SJCRH30 (cell line): ENCODE data around the gene IL1RL2. TPM values are rescaled to one million over a fixed set of nuclear protein-coding genes. Genes with fewer than 3 reads are reported as not detected.

Source experiments
- DNase-seq, 2 experiments: peaks; one replicate each; pipeline ENCODE4 v3.0.0-alpha.2; 2015 to 2020
- H3K27ac ChIP-seq: fragments of 250-450 bp; sonication (Bioruptor Pico); 2 replicates; pipeline ENCODE4 v1.5.1; 2020; ENCODE audit warnings: mild to moderate bottlenecking, moderate library complexity
- H3K27me3 ChIP-seq: fragments of 250-450 bp; sonication (Bioruptor Pico); 2 replicates; pipeline ENCODE4 v1.5.1; 2020; ENCODE audit warnings: mild to moderate bottlenecking, moderate library complexity
- H3K36me3 ChIP-seq: fragments of 250-450 bp; sonication (Bioruptor Pico); 2 replicates; pipeline ENCODE4 v1.5.1; 2020; ENCODE audit warnings: mild to moderate bottlenecking, moderate library complexity
- H3K4me1 ChIP-seq: fragments of 250-450 bp; sonication (Bioruptor Pico); 2 replicates; pipeline ENCODE4 v1.5.1; 2020; ENCODE audit warnings: mild to moderate bottlenecking, moderate library complexity
- H3K4me3 ChIP-seq: fragments of 250-450 bp; sonication (Bioruptor Pico); 2 replicates; pipeline ENCODE4 v1.5.1; 2020; ENCODE audit warnings: mild to moderate bottlenecking, moderate library complexity
- H3K9me3 ChIP-seq: fragments of 250-450 bp; sonication (Bioruptor Pico); replicated peaks from 2 replicates; pipeline ENCODE4 v1.5.1; 2020; ENCODE audit warnings: mild to moderate bottlenecking, moderate library complexity
- total RNA-seq: library from RNA; depleted of rRNA; stranded (reverse); fragments of >200 nt; shearing (Covaris generic); gene quantifications from 2 replicates; pipeline ENCODE4 v1.2.3, GENCODE V29; 2014

The IL1RL2 gene
- total RNA-seq, 1 experiment from 2014 or later = not detected

- Histone ChIP-seq H3K36me3 (no peaks in the 10 kb centered on the region), H3K4me3 (no peak overlapping the region), H3K27ac (no peak overlapping the region), H3K27me3 (no peaks in the 10 kb centered on the region; the same call in 1 of the 2 replicates), H3K9me3 (no peaks in the 10 kb centered on the region), H3K4me1 (no peaks in the 10 kb centered on the region)
- no peak for DNase-seq
Observed at GRCh38 chr2:102200539-102200938, 13.7 kb downstream of the IL1RL2 start.

GRCh38 chr2:102204638-102205037 is 17.8 kb downstream of the IL1RL2 start:
- Histone ChIP-seq H3K4me1 (no peaks in the 10 kb centered on the region), H3K27me3 (no peaks in the 10 kb centered on the region; the same call in 1 of the 2 replicates), H3K9me3 (no peaks in the 10 kb centered on the region), H3K4me3 (no peak overlapping the region), H3K36me3 (no peaks in the 10 kb centered on the region), H3K27ac (no peak overlapping the region)
- no peak for DNase-seq

GRCh38 chr2:102206666-102207341 is 20.0 kb downstream of the IL1RL2 start:
- H3K9me3 ChIP-seq = no peaks in the 10 kb centered on the region
- no peaks in the 10 kb centered on the region for H3K4me1 ChIP-seq
- no peaks in the 10 kb centered on the region; the same call in 1 of the 2 replicates for H3K27me3 ChIP-seq
- no peaks in the 10 kb centered on the region for H3K36me3 ChIP-seq
- H3K4me3 ChIP-seq = no peak overlapping the region
- no peak for DNase-seq
- H3K27ac ChIP-seq = no peak overlapping the region

DNA sequence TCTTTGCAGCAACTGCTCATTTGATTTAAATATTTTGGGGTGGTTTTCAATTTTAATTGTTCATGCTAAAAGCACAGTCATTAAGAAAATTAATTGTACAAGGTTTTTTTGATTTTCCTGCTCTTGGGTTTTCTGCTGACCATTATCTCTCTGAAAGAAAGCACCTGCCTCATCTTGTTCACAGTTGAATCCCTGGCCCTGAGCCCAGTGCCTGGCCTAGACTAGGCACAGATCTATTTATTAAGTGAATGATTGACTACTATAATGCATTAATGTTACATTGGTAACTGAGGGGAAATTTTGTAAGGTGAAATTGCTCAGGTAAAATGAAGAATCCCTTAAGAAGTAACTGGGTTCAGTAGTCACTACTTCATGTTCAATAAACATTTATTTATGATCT is 22.0 kb downstream of the IL1RL2 start:
- no peaks in the 10 kb centered on the region for H3K27me3 ChIP-seq
- H3K27ac ChIP-seq = no peak overlapping the region
- no peaks in the 10 kb centered on the region for H3K36me3 ChIP-seq
- no peak for DNase-seq
- H3K4me1 ChIP-seq = no peaks in the 10 kb centered on the region
- no peak overlapping the region for H3K4me3 ChIP-seq
- H3K9me3 ChIP-seq = no peaks in the 10 kb centered on the region; the same call in 1 of the 2 replicates

DNA sequence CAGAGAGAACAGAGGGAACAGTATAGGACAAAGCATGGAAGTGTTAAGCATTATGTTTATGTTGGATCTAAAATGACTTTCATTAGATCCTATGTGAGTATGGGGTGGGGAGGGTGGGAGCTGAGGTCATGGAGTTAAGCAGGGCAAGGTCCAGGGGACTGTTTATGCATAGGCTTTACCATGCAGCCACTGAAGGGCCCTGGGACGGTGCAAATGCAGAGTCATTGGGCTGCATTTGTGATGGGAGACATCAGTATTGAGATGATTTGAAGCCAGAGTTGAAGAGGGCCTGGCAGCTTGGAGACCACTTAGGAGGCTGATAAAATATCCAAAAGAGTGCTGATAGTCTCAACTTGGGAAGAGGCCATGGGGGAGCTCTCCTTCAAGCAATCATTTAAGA is 22.7 kb downstream of the IL1RL2 start:
- no peaks in the 10 kb centered on the region for H3K4me1 ChIP-seq
- no peak overlapping the region for H3K4me3 ChIP-seq
- no peak for DNase-seq
- H3K27me3 ChIP-seq = no peaks in the 10 kb centered on the region
- H3K36me3 ChIP-seq = no peaks in the 10 kb centered on the region
- H3K27ac ChIP-seq = no peak overlapping the region
- H3K9me3 ChIP-seq = no peaks in the 10 kb centered on the region; the same call in 1 of the 2 replicates

DNA sequence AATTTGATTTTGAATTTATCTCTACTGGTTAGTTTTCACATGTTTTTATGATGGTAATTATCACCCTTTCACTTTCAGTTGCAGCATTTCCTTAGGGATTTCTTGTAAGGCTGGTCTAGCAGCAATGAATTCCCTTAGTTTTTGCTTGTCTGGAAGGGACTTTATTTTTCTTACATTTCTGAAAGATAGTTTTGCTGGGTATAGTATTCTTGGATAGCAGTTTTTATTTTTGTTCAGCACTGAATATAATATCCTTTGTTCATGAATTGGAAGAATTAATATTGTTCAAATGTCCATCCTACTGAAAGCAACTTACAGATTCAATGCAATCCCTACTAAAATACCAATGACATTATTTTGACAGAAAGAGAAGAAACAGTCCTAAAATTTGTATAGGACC is 30.2 kb downstream of the IL1RL2 start:
- no peak for DNase-seq
- Histone ChIP-seq H3K36me3 (no peaks in the 10 kb centered on the region), H3K9me3 (no peaks in the 10 kb centered on the region; the same call in 1 of the 2 replicates), H3K27ac (no peak overlapping the region), H3K4me1 (no peaks in the 10 kb centered on the region), H3K4me3 (no peak overlapping the region), H3K27me3 (no peaks in the 10 kb centered on the region)

DNA sequence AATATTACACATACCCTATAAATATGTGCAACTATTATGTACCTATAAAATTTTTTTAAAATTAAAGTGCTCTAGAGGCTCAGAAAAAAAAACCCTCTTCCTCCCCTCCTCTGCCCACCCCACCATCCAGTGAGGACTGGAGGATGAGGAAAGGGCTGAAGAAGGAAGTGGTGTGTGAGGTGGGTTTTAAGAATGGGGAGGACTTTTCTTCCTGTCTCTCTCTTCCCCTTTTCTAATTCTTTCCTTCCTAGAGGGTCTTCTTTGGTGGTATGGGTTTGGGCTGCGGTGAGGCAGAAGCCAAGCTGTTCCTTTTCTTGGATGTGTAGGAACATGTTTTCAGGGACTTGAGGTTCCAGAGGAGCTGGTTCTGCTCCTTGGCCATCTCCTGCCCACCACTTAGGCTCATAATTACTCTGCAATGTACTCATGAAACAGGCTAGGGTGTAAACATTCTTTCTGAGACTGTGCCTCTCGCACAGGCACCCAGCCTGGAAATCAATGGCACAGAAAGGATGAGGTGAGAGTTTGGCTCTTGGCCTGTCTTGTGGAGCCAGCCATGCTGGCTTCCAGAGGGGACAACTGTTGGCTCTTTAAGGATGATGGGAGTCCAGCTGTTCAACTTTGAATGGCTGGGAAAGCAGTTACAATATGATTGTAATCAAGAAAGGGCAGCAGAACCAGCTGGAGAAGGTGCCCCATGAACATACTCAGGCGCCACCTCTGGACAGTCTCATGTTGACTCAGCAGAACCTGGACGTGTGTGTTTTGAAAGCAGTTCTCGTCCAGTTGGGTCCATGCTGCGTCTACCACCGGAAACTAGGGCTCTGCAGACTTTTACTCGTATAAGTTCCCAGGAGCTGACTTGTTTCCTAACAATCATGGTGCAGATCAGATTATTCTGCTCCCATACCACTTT is 38.3 kb downstream of the IL1RL2 start:
- no peak for DNase-seq

DNA sequence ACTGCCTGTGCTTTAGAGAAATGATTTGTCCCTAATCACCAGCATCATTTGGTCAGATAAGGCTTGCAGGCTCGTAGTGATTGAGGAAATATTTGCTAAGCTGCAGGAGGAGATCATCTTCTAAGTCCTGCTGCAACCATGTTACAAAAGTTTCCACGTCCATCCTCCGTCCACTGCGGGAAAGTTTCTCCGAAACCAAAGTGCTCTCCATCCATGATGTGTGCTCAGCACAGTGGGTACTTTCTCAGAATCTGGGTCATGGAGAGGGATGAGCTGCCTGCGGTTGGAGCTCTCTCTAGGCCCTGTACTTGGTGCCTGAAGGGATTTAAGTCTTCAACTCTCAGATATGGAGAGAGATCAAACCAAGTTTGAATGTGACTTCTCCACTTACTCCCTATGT is 39.3 kb downstream of the IL1RL2 start:
- no peaks in the 10 kb centered on the region for H3K27me3 ChIP-seq
- H3K36me3 ChIP-seq = no peaks in the 10 kb centered on the region
- no peak overlapping the region for H3K4me3 ChIP-seq
- no peaks in the 10 kb centered on the region for H3K9me3 ChIP-seq
- no peak overlapping the region for H3K27ac ChIP-seq
- no peak for DNase-seq
- H3K4me1 ChIP-seq = no peaks in the 10 kb centered on the region

More for the DNA sequence above, 38.3 kb downstream of the IL1RL2 start:
- Histone ChIP-seq H3K27me3 (no peaks in the 10 kb centered on the region), H3K9me3 (no peaks in the 10 kb centered on the region), H3K4me3 (no peak overlapping the region), H3K36me3 (no peaks in the 10 kb centered on the region), H3K4me1 (no peaks in the 10 kb centered on the region), H3K27ac (no peak overlapping the region)

- Histone ChIP-seq H3K36me3 (no peaks in the 10 kb centered on the region), H3K27ac (no peak overlapping the region), H3K4me1 (no peaks in the 10 kb centered on the region), H3K9me3 (no peaks in the 10 kb centered on the region), H3K27me3 (no peaks in the 10 kb centered on the region), H3K4me3 (no peak overlapping the region)
- peak in 1 of 2 experiments; percentile 9 for DNase-seq
Observed at GRCh38 chr2:102226612-102227391, 40.0 kb downstream of the IL1RL2 start.

- Histone ChIP-seq H3K9me3 (no peaks in the 10 kb centered on the region), H3K27ac (no peak overlapping the region), H3K36me3 (no peaks in the 10 kb centered on the region), H3K4me1 (no peaks in the 10 kb centered on the region), H3K4me3 (no peak overlapping the region), H3K27me3 (no peaks in the 10 kb centered on the region)
- no peak for DNase-seq
Observed at GRCh38 chr2:102229141-102229769, 42.4 kb downstream of the IL1RL2 start.

DNA sequence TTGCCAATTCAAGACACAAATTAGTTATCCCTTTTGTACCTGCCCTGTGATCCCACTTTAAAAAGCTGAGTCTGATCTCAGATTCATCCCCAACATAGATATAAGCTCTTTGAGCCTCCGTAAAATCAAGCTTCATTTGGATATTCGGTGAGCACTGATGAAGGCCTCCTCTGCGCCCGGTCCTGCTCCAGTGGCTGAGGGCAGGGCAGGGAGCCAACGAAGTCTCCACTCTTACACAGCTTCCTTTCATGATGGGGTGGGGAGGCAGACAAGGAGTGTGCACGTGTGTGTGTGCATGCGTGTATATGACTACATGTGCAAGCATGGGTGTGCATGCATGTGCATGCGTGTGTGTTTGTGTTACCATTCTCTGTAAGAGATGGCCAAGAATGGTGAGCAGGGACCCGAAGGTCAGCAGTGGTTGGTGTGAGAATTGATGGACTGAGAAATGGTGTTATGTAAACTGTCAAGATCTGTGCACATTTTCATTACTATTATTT is 43.6 kb downstream of the IL1RL2 start:
- Histone ChIP-seq H3K27me3 (no peaks in the 10 kb centered on the region), H3K4me1 (no peaks in the 10 kb centered on the region), H3K27ac (no peak overlapping the region), H3K4me3 (no peak overlapping the region), H3K9me3 (no peaks in the 10 kb centered on the region), H3K36me3 (no peaks in the 10 kb centered on the region)
- no peak for DNase-seq

- no peak overlapping the region for H3K27ac ChIP-seq
- no peak overlapping the region for H3K4me3 ChIP-seq
- no peaks in the 10 kb centered on the region for H3K27me3 ChIP-seq
- no peaks in the 10 kb centered on the region for H3K36me3 ChIP-seq
- no peaks in the 10 kb centered on the region for H3K4me1 ChIP-seq
- no peak for DNase-seq
- no peaks in the 10 kb centered on the region for H3K9me3 ChIP-seq
Observed at GRCh38 chr2:102233132-102233884, 46.5 kb downstream of the IL1RL2 start.

- Histone ChIP-seq H3K36me3 (no peaks in the 10 kb centered on the region), H3K27ac (no peak overlapping the region), H3K4me3 (no peak overlapping the region), H3K9me3 (no peaks in the 10 kb centered on the region), H3K27me3 (no peaks in the 10 kb centered on the region), H3K4me1 (no peaks in the 10 kb centered on the region)
- no peak for DNase-seq
Observed at GRCh38 chr2:102235042-102235473, 48.2 kb downstream of the IL1RL2 start.
